Spleen (tissue), 11 donors: ENCODE measurements around the gene BATF. TPM values are rescaled to one million over a fixed set of nuclear protein-coding genes. Genes with fewer than 3 reads are reported as not detected.

Experiments
- DNase-seq: peaks from one replicate; pipeline ENCODE4 v3.0.0-alpha.2; 2020
- H3K27ac ChIP-seq, 8 donors: fragments of 200-600 bp; sonication (generic) in 7 of 8; 1 replicate in 4 of 8; 2 replicates in 4 of 8; pipeline versions ENCODE4 v1.5.0 to v1.8.0; 2016 to 2021; ENCODE audit warnings: inconsistent platforms in 4 of 8, mild to moderate bottlenecking in 4 of 8, moderate library complexity in 1 of 8
- H3K27me3 ChIP-seq, 7 donors: fragments of 200-600 bp; sonication (generic) in 6 of 7; replicated peaks in 1 of 7; 1 replicate in 4 of 7; 2 replicates in 3 of 7; pipeline versions ENCODE4 v1.5.0 to v1.8.0; 2016 to 2021; ENCODE audit warnings: inconsistent platforms in 3 of 7, mild to moderate bottlenecking in 1 of 7
- H3K36me3 ChIP-seq, 6 donors: fragments of 200-600 bp; sonication (generic) in 5 of 6; 1 replicate in 4 of 6; 2 replicates in 2 of 6; pipeline versions ENCODE4 v1.5.0 to v1.8.0; 2016 to 2021; ENCODE audit warnings: inconsistent platforms in 2 of 6
- H3K4me1 ChIP-seq, 6 donors: fragments of 200-600 bp; sonication (generic) in 5 of 6; 1 replicate in 3 of 6; 2 replicates in 3 of 6; pipeline versions ENCODE4 v1.5.0 to v1.8.0; 2016 to 2021; ENCODE audit warnings: inconsistent platforms in 3 of 6
- H3K4me3 ChIP-seq, 8 donors: fragments of 200-600 bp; sonication (generic) in 7 of 8; 1 replicate in 4 of 8; 2 replicates in 4 of 8; pipeline versions ENCODE4 v1.5.0 to v1.8.0; 2016 to 2021; ENCODE audit warnings: inconsistent platforms in 4 of 8, mild to moderate bottlenecking in 4 of 8, moderate library complexity in 2 of 8
- H3K9me3 ChIP-seq, 8 donors: fragments of 200-600 bp; sonication (generic) in 7 of 8; 1 replicate in 4 of 8; 2 replicates in 4 of 8; pipeline versions ENCODE4 v1.5.0 to v1.8.0; 2016 to 2021; ENCODE audit warnings: inconsistent platforms in 4 of 8
- POLR2A ChIP-seq, 3 donors: fragments of 450-650 bp; IDR thresholded peaks; one replicate each; pipeline ENCODE4 v1.5.1; 2017; ENCODE audit warnings: antibody characterized with exemption in 3 of 3, mild to moderate bottlenecking in 1 of 3
- POLR2AphosphoS5 ChIP-seq, 3 donors: sonication (generic); formaldehyde crosslinking; IDR thresholded peaks; one replicate each; pipeline ENCODE4 v1.5.1; 2017; ENCODE audit warnings: antibody characterized with exemption in 3 of 3
- WGBS, 5 donors: extraction: QIAGEN DNeasy Blood & Tissue Kit in 3 of 5; methylation state at CpG; one replicate each; pipeline versions ENCODE4 v1.1.5 to v1.1.7; 2013 to 2018; 5-methylcytosine and 5-hydroxymethylcytosine counted together
- intact Hi-C: fragments of 100-400 bp; cut with DNase I; formaldehyde crosslinking; loops from one replicate; pipeline ENCODE4 v1.15.0; 2023; ENCODE audit warnings: low total_unique reads
- polyA plus RNA-seq, 3 donors: library from polyadenylated mRNA; stranded (reverse); fragments of 200-250 nt; gene quantifications; one replicate each; pipeline ENCODE4 v1.2.1, GENCODE V29; 2013
- total RNA-seq, 7 donors: library from RNA; depleted of rRNA in 3 of 7; stranded (reverse); fragments of >200 nt in 3 of 7; fragmentation: NEBNext Ultra II Directional in 4 of 7; extraction: Animal tissue kit (Norgen Biotek cat#: 25700) in 4 of 7; gene quantifications; one replicate each; pipeline versions ENCODE4 v1.1.0 to v1.2.1, GENCODE V29; 2016 to 2021
- TF ChIP-seq, protein P1 (sequence below), 11 experiments: fragments of 200-600 bp in 7 of 11; fragments of 450-650 bp in 4 of 11; sonication (generic) in 4 of 11; IDR thresholded peaks in 8 of 11; conservative IDR thresholded peaks in 3 of 11; 1 replicate in 7 of 11; 2 replicates in 4 of 11; pipeline versions ENCODE4 v1.4.0 to v1.8.0; 2016 to 2021; ENCODE audit warnings: antibody characterized with exemption in 11 of 11, inconsistent platforms in 4 of 11, mild to moderate bottlenecking in 1 of 11
- donor health status: healthy with polysubstance abuse.
- donor health status: DM: no; HTN: no; CAD: no; lungs with moderate emphysema.
- donor health status: DM: no; HTN: no; CAD: no.
- donor health status: Bipolar disorder and iron deficiency.
- donor health status: healthy.
- donor health status: DM: no; HTN: no; CAD: no.
- donor health status: DM: yes; HTN: yes; CAD: no.

BATF gene
- total and polyA plus RNA-seq, 10 donors = 14.4 to 67.9 (median 41.8) TPM

DNA sequence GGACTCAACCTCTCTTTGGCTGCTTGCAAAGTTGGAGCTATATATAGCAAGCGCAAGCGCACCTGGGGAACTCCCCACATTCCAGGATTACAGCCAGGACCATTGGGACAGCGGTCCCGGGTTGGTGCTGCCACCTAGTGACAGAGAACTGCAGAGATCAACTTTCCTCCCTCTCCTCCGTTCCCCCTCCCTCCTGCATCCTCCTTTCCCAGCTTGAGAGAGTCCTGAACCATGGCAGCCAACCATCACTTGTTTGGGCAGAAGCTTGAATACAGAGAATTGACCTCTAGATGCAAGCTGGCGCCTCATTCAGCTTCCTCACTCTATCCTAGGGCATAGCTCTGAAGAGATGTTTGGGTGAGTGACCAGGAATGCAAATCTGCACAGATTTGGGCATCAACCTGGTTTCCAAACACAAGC, 38.8 kb downstream of the BATF start:
- WGBS, 5 donors = 3 to 8% (median 4%) methylated on average over 6 of the region's 6 CpGs
- H3K9me3 ChIP-seq = peaks cover 0 to 16% (median 9%) of the 10 kb centered on the region in 8 donors
- no peaks in the 10 kb centered on the region for H3K27me3 ChIP-seq
- TF ChIP-seq, protein P1, sequence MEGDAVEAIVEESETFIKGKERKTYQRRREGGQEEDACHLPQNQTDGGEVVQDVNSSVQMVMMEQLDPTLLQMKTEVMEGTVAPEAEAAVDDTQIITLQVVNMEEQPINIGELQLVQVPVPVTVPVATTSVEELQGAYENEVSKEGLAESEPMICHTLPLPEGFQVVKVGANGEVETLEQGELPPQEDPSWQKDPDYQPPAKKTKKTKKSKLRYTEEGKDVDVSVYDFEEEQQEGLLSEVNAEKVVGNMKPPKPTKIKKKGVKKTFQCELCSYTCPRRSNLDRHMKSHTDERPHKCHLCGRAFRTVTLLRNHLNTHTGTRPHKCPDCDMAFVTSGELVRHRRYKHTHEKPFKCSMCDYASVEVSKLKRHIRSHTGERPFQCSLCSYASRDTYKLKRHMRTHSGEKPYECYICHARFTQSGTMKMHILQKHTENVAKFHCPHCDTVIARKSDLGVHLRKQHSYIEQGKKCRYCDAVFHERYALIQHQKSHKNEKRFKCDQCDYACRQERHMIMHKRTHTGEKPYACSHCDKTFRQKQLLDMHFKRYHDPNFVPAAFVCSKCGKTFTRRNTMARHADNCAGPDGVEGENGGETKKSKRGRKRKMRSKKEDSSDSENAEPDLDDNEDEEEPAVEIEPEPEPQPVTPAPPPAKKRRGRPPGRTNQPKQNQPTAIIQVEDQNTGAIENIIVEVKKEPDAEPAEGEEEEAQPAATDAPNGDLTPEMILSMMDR (IDR thresholded peaks at IDR 0.05 in 8 of 11, conservative IDR thresholded peaks at IDR 0.05 in 3 of 11) = peak; percentile 63 to 90 (median 79)
- peak in 1 of 3 donors; percentile 48 for TF ChIP-seq POLR2AphosphoS5 (IDR thresholded peaks at IDR 0.05)
- no peak for TF ChIP-seq POLR2A (IDR thresholded peaks at IDR 0.05)
- DNase-seq = peak; percentile 87
- intact Hi-C loops = loop anchor here (10.0 kb wide), 1 partner anchor 246 kb away; no protein-coding TSS in a partner anchor
- no peak overlapping the region for H3K27ac ChIP-seq
- H3K4me3 ChIP-seq = no peak overlapping the region
- peaks cover 8 to 24% (median 13%) of the 10 kb centered on the region in 6 donors for H3K4me1 ChIP-seq
- no peaks in the 10 kb centered on the region for H3K36me3 ChIP-seq

DNA sequence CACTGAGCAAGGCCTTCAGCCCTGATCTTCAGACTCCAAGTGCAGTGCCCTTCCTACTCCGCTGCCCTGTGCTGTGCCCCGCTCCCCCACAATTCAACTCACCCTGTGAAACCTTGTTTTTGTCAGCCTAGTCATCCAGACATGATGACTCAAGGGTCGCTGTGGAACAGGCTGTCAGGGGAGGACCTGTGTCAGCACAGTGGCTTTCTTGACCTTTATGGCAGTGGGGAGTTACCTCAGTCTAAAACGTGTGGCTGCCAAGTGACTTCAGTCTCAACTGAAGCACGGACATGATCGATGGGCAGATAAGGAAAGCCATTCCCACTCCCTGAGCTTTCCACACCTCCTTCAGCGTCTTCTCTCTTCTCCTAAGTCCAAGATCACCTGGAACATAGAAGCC, 39.8 kb downstream of the BATF start:
- no peak for TF ChIP-seq POLR2AphosphoS5 (IDR thresholded peaks at IDR 0.05)
- TF ChIP-seq, protein P1 (IDR thresholded peaks at IDR 0.05 in 8 of 11, conservative IDR thresholded peaks at IDR 0.05 in 3 of 11) = no peak
- no peak for TF ChIP-seq POLR2A (IDR thresholded peaks at IDR 0.05)
- H3K27me3 ChIP-seq = no peaks in the 10 kb centered on the region
- intact Hi-C loops = loop anchor here (10.0 kb wide), 1 partner anchor 247 kb away; no protein-coding TSS in a partner anchor
- H3K4me1 ChIP-seq = peaks cover 8 to 29% (median 13%) of the 10 kb centered on the region in 6 donors
- no peaks in the 10 kb centered on the region for H3K36me3 ChIP-seq
- no peak for DNase-seq
- no peak overlapping the region for H3K4me3 ChIP-seq
- H3K27ac ChIP-seq = no peak overlapping the region
- WGBS, 5 donors = 69 to 77% (median 71%) methylated on average over 7 of the region's 7 CpGs
- peaks cover 0 to 11% (median 6%) of the 10 kb centered on the region in 8 donors for H3K9me3 ChIP-seq

DNA sequence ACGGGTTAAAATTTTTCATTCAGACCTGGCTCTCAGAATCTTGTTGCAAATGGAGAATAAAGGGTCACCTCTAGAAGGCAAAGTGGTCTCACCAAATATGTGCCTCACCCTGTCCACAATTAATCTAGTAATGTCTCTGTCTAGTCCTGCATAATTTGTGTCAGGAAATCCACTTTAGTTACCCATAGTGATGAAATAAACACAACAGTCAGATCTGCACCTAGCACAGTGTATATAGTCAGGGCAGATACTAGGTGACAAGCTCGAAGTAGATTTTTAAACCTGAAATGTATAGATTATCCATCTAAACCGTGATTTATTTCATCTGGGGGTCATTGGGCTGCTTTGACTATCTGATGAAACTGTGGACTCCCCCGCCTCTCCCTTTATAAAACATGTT, 40.2 kb downstream of the BATF start:
- TF ChIP-seq POLR2AphosphoS5 (IDR thresholded peaks at IDR 0.05) = no peak
- no peak for TF ChIP-seq POLR2A (IDR thresholded peaks at IDR 0.05)
- TF ChIP-seq, protein P1 (IDR thresholded peaks at IDR 0.05 in 8 of 11, conservative IDR thresholded peaks at IDR 0.05 in 3 of 11) = no peak
- Histone ChIP-seq H3K4me3 (no peak overlapping the region), H3K27me3 (no peaks in the 10 kb centered on the region), H3K4me1 (peaks cover 8 to 29% (median 13%) of the 10 kb centered on the region in 6 donors), H3K36me3 (no peaks in the 10 kb centered on the region), H3K9me3 (peaks cover 0 to 7% (median 2%) of the 10 kb centered on the region in 8 donors), H3K27ac (no peak overlapping the region)
- no peak for DNase-seq
- WGBS, 5 donors = 77 to 91% (median 86%) methylated on average over 4 of the region's 4 CpGs
- intact Hi-C loops = loop anchor here (10.0 kb wide), 1 partner anchor 248 kb away; no protein-coding TSS in a partner anchor

DNA sequence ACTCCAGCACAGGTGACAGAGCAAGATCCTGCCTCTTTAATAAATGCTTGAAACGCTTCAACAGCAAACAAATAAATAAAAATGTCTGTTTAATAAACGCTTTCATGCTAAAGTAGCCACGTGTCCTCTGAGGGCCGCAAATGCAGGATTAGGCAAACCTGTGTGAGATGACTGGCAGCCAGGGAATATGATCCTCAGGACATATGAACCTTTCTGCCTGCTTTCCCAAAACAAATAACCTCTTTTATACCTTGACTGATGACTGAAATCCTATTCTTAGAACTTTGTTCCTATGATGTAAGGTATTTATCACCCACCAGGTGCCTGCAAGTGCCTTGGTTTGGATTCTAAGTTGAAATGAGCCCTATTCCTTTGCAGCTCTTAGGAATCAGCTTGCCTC, 41.7 kb downstream of the BATF start:
- H3K36me3 ChIP-seq = no peaks in the 10 kb centered on the region
- no peaks in the 10 kb centered on the region for H3K9me3 ChIP-seq
- intact Hi-C loops = loop anchor here (10.0 kb wide), 1 partner anchor 249 kb away; no protein-coding TSS in a partner anchor
- H3K4me3 ChIP-seq = no peak overlapping the region
- no peak for DNase-seq
- peaks cover 8 to 29% (median 13%) of the 10 kb centered on the region in 6 donors for H3K4me1 ChIP-seq
- WGBS, 5 donors = 90 to 95% (median 94%) methylated on average over 4 of the region's 4 CpGs
- no peak overlapping the region for H3K27ac ChIP-seq
- no peaks in the 10 kb centered on the region for H3K27me3 ChIP-seq
- TF ChIP-seq, protein P1 (IDR thresholded peaks at IDR 0.05 in 8 of 11, conservative IDR thresholded peaks at IDR 0.05 in 3 of 11) = no peak
- TF ChIP-seq POLR2A (IDR thresholded peaks at IDR 0.05) = no peak
- no peak for TF ChIP-seq POLR2AphosphoS5 (IDR thresholded peaks at IDR 0.05)
